D721Med (cell line): ENCODE data around the gene SELL.
A peak's percentile ranks its signal among the peaks of the same experiment; 100 is the strongest.

Source experiments
- DNase-seq: peaks from one replicate; pipeline ENCODE4 v3.0.0; 2011; ENCODE audit warnings: low spot score; ENCODE audit not compliant: insufficient read length
- FAIRE-seq: peaks from 2 replicates; lab custom pipeline; 2011; peaks lifted over from hg19 to GRCh38; lab: Jason Lieb, UNC
- CTCF ChIP-seq: IDR thresholded peaks from 2 replicates; pipeline ENCODE4 v1.5.1; 2012; ENCODE audit warnings: mild to moderate bottlenecking, control low read depth; ENCODE audit not compliant: insufficient read depth; ENCODE audit errors: missing control alignments

Gene SELL

GRCh38 chr1:169741666-169742394 is 30.4 kb upstream of the SELL start:
- no peak for FAIRE-seq
- DNase-seq = no peak
- TF ChIP-seq CTCF = no peak

- FAIRE-seq = no peak
- no peak for DNase-seq
- TF ChIP-seq CTCF = no peak
These were observed 28.6 kb upstream of the SELL start for GRCh38 chr1:169739980-169740379.

GRCh38 chr1:169733924-169734323 is 22.5 kb upstream of the SELL start, which contains the start of gene SELE:
Gene SELE, minus strand, starts transcription at chr1:169734079. Its CDS starts 467 bp downstream, at chr1:169733612.
- no peak for DNase-seq
- no peak for FAIRE-seq
- TF ChIP-seq CTCF = no peak

GRCh38 chr1:169731446-169731845 is 20.0 kb upstream of the SELL start:
- DNase-seq = no peak
- no peak for TF ChIP-seq CTCF
- no peak for FAIRE-seq

- DNase-seq = no peak
- TF ChIP-seq CTCF = no peak
- FAIRE-seq = no peak
These were observed 18.6 kb upstream of the SELL start for GRCh38 chr1:169729991-169730390.

- no peak for DNase-seq
- FAIRE-seq = peak; percentile 58
- no peak for TF ChIP-seq CTCF
These were observed 15.9 kb upstream of the SELL start for GRCh38 chr1:169727307-169727706.

GRCh38 chr1:169726851-169727250 is 15.4 kb upstream of the SELL start:
- no peak for FAIRE-seq
- no peak for TF ChIP-seq CTCF
- DNase-seq = no peak
